ENCODE measurements around the gene PRRC2B. TPM values are rescaled to one million over a fixed set of nuclear protein-coding genes. Genes with fewer than 3 reads are reported as not detected.
A peak's percentile ranks its signal among the peaks of the same experiment; 100 is the strongest.
"Not testable (repeated sequence)": the region's sequence is repeated elsewhere in the genome, so short reads cannot be mapped to it uniquely, and the experiment has no call there.

PRRC2B gene
- total RNA-seq, 1 donor = 70.9 TPM

DNA sequence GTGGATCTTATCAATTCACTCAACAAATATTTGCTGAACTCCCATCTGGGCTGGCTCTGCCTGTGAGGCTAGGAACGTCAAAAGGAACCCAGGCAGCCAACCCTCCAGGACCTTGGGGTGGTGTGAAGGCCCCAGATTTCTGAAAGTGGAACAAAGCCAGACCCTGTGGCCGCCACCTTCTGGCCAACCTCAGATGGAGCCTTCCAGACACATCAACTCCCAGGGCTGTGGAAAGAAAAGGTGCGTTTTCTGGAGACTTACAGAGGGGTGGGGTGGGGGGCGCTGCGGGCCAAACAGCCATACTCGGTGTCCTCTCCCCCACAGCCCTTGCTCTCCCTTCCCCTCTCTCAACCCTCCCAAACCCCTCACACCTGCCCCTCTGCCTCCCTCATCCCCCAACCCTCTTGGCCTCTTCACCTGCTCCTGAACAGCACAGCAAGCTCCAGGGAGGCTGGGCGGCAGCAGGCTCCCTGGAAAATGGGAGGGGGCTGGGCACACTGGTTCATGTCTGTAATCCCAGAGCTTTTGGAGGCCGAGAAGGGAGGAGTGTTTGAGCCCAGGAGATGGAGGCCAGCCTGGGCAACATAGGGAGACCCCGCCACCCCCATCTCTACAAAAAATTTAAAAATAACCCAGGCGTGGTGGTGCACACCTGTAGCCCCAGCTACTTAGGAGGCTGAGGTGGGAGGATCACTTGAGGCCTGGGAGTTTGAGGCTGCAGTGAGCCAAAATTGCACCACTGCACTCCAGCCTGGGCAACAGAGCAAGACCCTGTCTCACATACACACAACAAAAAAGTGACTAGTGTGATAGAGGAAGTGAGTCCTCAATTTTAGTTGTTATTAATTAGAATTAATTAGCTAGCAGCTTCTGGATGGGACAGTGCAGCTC lies 45.0 kb upstream of the PRRC2B start:
- H4K20me1 ChIP-seq (ENCODE audit: insufficient read depth, low read length) = no peaks in the 10 kb centered on the region
- no peaks in the 10 kb centered on the region for H3K9me3 ChIP-seq (ENCODE audit: low read depth, low read length)
- no peak overlapping the region for H3K27ac ChIP-seq (ENCODE audit: low read depth, low read length)
- no peak overlapping the region for H2AFZ ChIP-seq (ENCODE audit: low read length)
- H3K4me3 ChIP-seq (ENCODE audit: insufficient read depth, low read length) = no peak overlapping the region
- H3K4me2 ChIP-seq (ENCODE audit: insufficient read depth, low read length) = no peak overlapping the region
- H3K79me2 ChIP-seq (ENCODE audit: insufficient read depth, low read length) = no peaks in the 10 kb centered on the region
- no peak for DNase-seq (ENCODE audit: insufficient read length, low spot score, missing footprints)
- H3K4me1 ChIP-seq (ENCODE audit: insufficient read depth, low read length) = peaks cover 7% of the 10 kb centered on the region
- no peaks in the 10 kb centered on the region for H3K36me3 ChIP-seq (ENCODE audit: insufficient read depth, low read length)
- peak; percentile 16 for TF ChIP-seq CTCF (IDR thresholded peaks at IDR 0.05; ENCODE audit: extremely low read depth, low read depth, low read length)
- H3K27me3 ChIP-seq (ENCODE audit: insufficient read depth, low read length) = no peaks in the 10 kb centered on the region

DNA sequence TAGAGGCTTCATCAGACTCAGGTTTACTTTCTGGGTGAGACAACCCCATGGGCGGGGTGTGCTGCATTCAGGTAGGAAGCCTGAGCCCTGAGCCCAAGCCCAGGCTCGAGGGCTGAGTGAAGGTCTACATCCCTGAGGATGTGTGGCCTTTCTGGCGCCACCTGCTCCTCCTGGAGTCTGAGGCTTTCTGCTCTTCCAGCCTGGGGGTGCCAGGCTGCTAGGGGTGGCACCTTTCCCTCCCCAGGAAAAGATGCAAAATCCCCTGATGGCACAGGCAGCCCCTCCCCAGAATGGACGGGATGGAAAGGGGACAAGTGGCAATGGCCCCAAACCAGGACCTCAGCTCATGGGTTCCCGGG lies 44.4 kb upstream of the PRRC2B start:
- Histone ChIP-seq H3K9me3 (ENCODE audit: low read depth, low read length) (no peaks in the 10 kb centered on the region), H3K36me3 (ENCODE audit: insufficient read depth, low read length) (no peaks in the 10 kb centered on the region), H3K4me1 (ENCODE audit: insufficient read depth, low read length) (peaks cover 7% of the 10 kb centered on the region), H3K4me3 (ENCODE audit: insufficient read depth, low read length) (peak overlapping the region; percentile 45), H2AFZ (ENCODE audit: low read length) (peak overlapping the region; percentile 94), H3K79me2 (ENCODE audit: insufficient read depth, low read length) (no peaks in the 10 kb centered on the region), H3K27ac (ENCODE audit: low read depth, low read length) (no peak overlapping the region), H3K27me3 (ENCODE audit: insufficient read depth, low read length) (no peaks in the 10 kb centered on the region), H3K4me2 (ENCODE audit: insufficient read depth, low read length) (peak overlapping the region; percentile 70), H4K20me1 (ENCODE audit: insufficient read depth, low read length) (no peaks in the 10 kb centered on the region)
- DNase-seq (ENCODE audit: insufficient read length, low spot score, missing footprints) = no peak
- TF ChIP-seq CTCF (IDR thresholded peaks at IDR 0.05; ENCODE audit: extremely low read depth, low read depth, low read length) = no peak

- Histone ChIP-seq H3K4me3 (ENCODE audit: insufficient read depth, low read length) (peak overlapping the region; percentile 45), H3K9me3 (ENCODE audit: low read depth, low read length) (no peaks in the 10 kb centered on the region), H3K4me1 (ENCODE audit: insufficient read depth, low read length) (peaks cover 7% of the 10 kb centered on the region), H3K4me2 (ENCODE audit: insufficient read depth, low read length) (peak overlapping the region; percentile 70), H2AFZ (ENCODE audit: low read length) (peak overlapping the region; percentile 94), H3K27me3 (ENCODE audit: insufficient read depth, low read length) (no peaks in the 10 kb centered on the region), H3K79me2 (ENCODE audit: insufficient read depth, low read length) (no peaks in the 10 kb centered on the region), H4K20me1 (ENCODE audit: insufficient read depth, low read length) (no peaks in the 10 kb centered on the region), H3K27ac (ENCODE audit: low read depth, low read length) (no peak overlapping the region), H3K36me3 (ENCODE audit: insufficient read depth, low read length) (no peaks in the 10 kb centered on the region)
- peak; percentile 95 for DNase-seq (ENCODE audit: insufficient read length, low spot score, missing footprints)
- TF ChIP-seq CTCF (IDR thresholded peaks at IDR 0.05; ENCODE audit: extremely low read depth, low read depth, low read length) = peak; percentile 82
Observed at GRCh38 chr9:131349881-131350563, 43.9 kb upstream of the PRRC2B start.

DNA sequence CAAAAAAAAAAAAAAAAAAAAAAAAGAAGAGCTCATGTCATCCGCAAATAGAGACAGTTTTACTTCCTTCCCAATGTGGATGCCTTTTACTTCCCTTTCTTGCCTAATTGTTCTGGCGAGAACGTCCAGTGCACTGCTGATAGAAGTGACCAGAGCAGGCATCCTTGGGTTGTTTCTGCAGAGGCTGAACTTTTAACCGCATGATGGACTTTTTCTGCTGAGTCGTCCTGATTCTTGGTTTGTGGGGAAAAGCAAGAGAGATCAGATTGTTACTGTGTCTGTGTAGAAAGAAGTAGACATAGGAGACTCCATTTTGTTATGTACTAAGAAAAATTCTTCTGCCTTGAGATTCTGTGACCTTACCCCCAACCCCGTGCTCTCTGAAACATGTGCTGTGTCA lies 37.4 kb upstream of the PRRC2B start:
- not testable (repeated sequence) for H3K27ac ChIP-seq (ENCODE audit: low read depth, low read length); H4K20me1 ChIP-seq (ENCODE audit: insufficient read depth, low read length)

More for the DNA sequence above, 37.4 kb upstream of the PRRC2B start:
- H3K36me3 ChIP-seq (ENCODE audit: insufficient read depth, low read length); H3K79me2 ChIP-seq (ENCODE audit: insufficient read depth, low read length); H2AFZ ChIP-seq (ENCODE audit: low read length); H3K27me3 ChIP-seq (ENCODE audit: insufficient read depth, low read length); H3K9me3 ChIP-seq (ENCODE audit: low read depth, low read length); H3K4me1 ChIP-seq (ENCODE audit: insufficient read depth, low read length); H3K4me3 ChIP-seq (ENCODE audit: insufficient read depth, low read length); H3K4me2 ChIP-seq (ENCODE audit: insufficient read depth, low read length): not testable (repeated sequence)
- DNase-seq (ENCODE audit: insufficient read length, low spot score, missing footprints) = peak; percentile 13

Data from osteoblast (primary cell).